PC-3 (cell line): ENCODE measurements around the gene IQCF6.
"Not testable (repeated sequence)": the region's sequence is repeated elsewhere in the genome, so short reads cannot be mapped to it uniquely, and the experiment has no call there.

Source experiments
- EZH2 ChIP-seq: fragments of 300-600 bp; sonication (generic); IDR thresholded peaks from one replicate; pipeline ENCODE4 v1.6.1; 2017; ENCODE audit warnings: antibody characterized with exemption, mild to moderate bottlenecking, low read length; ENCODE audit not compliant: unreplicated experiment
- EZH2phosphoT487 ChIP-seq: fragments of 300-600 bp; sonication (generic); IDR thresholded peaks from 2 replicates; pipeline ENCODE4 v1.6.1; 2018; ENCODE audit warnings: mild to moderate bottlenecking, antibody characterized with exemption, low read length, borderline replicate concordance
- TF ChIP-seq, protein P1 (sequence below): fragments of 300-600 bp; sonication (generic); conservative IDR thresholded peaks from 2 replicates; pipeline ENCODE4 v1.5.1; 2017; ENCODE audit warnings: antibody characterized with exemption, low read depth, mild to moderate bottlenecking, low read length

DNA sequence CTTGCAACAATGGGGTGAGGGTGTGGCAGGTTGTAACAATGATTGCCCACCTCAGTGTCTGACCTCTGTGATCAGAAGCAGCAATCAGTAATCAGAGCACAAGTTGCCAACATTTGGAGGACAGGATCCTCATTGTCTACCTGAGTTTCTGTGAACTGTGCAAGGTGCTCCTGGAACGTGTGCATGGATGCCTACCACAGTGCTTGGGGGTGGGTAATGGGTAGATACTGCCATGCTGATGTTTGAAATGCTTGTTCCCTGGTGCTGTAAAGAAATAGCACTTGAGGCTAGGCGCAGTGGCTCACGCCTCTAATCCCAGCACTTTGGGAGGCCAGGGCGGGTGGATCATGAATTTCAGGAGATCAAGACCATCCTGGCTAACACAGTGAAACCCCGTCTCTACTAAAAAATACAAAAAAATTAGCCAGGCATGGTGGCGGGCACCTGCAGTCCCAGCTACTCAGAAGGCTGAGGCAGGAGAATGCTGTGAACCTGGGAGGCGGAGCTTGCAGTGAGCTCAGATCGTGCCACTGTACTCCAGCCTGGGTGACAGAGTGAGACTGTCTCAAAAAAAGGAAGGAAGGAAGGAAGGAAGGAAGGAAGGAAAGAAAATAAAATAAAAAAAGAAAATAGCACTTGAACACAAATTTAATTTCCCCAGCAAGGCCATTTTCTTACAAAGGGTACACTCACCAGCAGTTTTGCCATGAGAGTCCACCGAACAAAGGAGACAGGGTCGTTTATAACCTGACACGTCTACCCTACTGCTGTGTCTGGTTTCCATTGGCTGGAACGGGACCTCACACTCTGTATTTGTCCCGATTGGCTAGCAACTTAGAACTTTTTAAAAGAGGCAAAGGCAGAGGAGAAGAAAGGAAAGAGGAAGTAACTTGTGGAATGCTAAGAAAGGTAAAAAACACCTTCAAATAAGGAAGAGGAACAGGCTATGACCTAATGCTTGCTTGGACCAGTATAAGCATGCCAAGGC lies 25.0 kb downstream of the IQCF6 start:
- TF ChIP-seq, protein P1, sequence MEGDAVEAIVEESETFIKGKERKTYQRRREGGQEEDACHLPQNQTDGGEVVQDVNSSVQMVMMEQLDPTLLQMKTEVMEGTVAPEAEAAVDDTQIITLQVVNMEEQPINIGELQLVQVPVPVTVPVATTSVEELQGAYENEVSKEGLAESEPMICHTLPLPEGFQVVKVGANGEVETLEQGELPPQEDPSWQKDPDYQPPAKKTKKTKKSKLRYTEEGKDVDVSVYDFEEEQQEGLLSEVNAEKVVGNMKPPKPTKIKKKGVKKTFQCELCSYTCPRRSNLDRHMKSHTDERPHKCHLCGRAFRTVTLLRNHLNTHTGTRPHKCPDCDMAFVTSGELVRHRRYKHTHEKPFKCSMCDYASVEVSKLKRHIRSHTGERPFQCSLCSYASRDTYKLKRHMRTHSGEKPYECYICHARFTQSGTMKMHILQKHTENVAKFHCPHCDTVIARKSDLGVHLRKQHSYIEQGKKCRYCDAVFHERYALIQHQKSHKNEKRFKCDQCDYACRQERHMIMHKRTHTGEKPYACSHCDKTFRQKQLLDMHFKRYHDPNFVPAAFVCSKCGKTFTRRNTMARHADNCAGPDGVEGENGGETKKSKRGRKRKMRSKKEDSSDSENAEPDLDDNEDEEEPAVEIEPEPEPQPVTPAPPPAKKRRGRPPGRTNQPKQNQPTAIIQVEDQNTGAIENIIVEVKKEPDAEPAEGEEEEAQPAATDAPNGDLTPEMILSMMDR = not testable (repeated sequence)
- TF ChIP-seq EZH2, EZH2phosphoT487: not testable (repeated sequence)
